Measurements from ENCODE around the gene FNIP1.

GRCh38 chr5:131789765-131790164 lies 7.1 kb downstream of the FNIP1 start:
- no peak for TF ChIP-seq POLR2A (IDR thresholded peaks at IDR 0.05)
- no peak for TF ChIP-seq POLR2AphosphoS5 (IDR thresholded peaks at IDR 0.05; ENCODE audit: insufficient read depth in 1 of 2, low read depth in 1 of 2)

Data from vagina (tissue), 2 donors.